HepG2 (cell line): Measurements from ENCODE around the gene ELOVL6. TPM values are rescaled to one million over a fixed set of nuclear protein-coding genes. Genes with fewer than 3 reads are reported as not detected.

Experiments used
- ATAC-seq: fragments of 200-7000 bp; cut with Tn5 transposase; 3 replicates; pipeline ENCODE4 v1.9.1; 2020; ENCODE audit warnings: mild to moderate bottlenecking, moderate library complexity
- BruUV-seq: library from RNA; stranded (reverse); fragments of 400-500 nt; replicated peaks from 2 replicates; lab custom pipeline; 2021; lab: Mats Ljungman, UMichigan
- CTCF ChIA-PET: fragments of 300-600 bp; formaldehyde crosslinking; extraction: SDS; loops from one replicate; lab custom pipeline; 2021; ENCODE audit warnings: low total read pairs, inconsistent platforms, low intra/inter-chr PET ratio; lab: Yijun Ruan, JAX
- POLR2A ChIA-PET: fragments of 350-600 bp; sonication (Branson Sonifier 250); formaldehyde crosslinking; loops from one replicate; lab custom pipeline; 2020; ENCODE audit warnings: antibody characterized with exemption, inconsistent platforms; lab: Yijun Ruan, JAX
- DNase-seq: peaks from one replicate; pipeline ENCODE4 v3.0.0-alpha.2; 2015; ENCODE audit warnings: low spot score
- FAIRE-seq: peaks from 3 replicates; lab custom pipeline; 2011; peaks lifted over from hg19 to GRCh38; lab: Jason Lieb, UNC
- H2AFZ ChIP-seq: one replicate; pipeline ENCODE4 v1.6.1; 2011; ENCODE audit warnings: low read length, inconsistent platforms
- H3K27ac ChIP-seq: fragments of 300-600 bp; 3 replicates; pipeline ENCODE4 v1.8.0; 2011; ENCODE audit warnings: mixed run types, mild to moderate bottlenecking, mixed read lengths, low read length, inconsistent platforms; ENCODE audit not compliant: insufficient read depth; ENCODE audit errors: extremely low read length
- H3K27me3 ChIP-seq, 2 experiments: fragments of 200-600 bp in 1 of 2; 2 replicates in 1 of 2; 3 replicates in 1 of 2; pipeline versions ENCODE4 v1.6.0 to v1.8.0; 2011; ENCODE audit warnings: low read length in 2 of 2, mild to moderate bottlenecking in 2 of 2, moderate library complexity in 2 of 2, inconsistent platforms in 1 of 2; ENCODE audit not compliant: insufficient read depth in 2 of 2, control insufficient read depth in 1 of 2
- H3K36me3 ChIP-seq, 2 experiments: fragments of 200-600 bp in 1 of 2; replicated peaks in 1 of 2; 2 replicates in 1 of 2; 3 replicates in 1 of 2; pipeline versions ENCODE4 v1.5.1 to v1.8.0; 2011; ENCODE audit warnings: low read length in 2 of 2, inconsistent platforms in 1 of 2; ENCODE audit not compliant: insufficient read depth in 2 of 2, control insufficient read depth in 1 of 2
- H3K4me1 ChIP-seq: 2 replicates; pipeline ENCODE4 v1.5.1; 2012; ENCODE audit warnings: low read length, inconsistent platforms; ENCODE audit not compliant: insufficient read depth
- H3K4me2 ChIP-seq: 2 replicates; pipeline ENCODE4 v1.6.0; 2011; ENCODE audit warnings: low read depth, low read length, inconsistent platforms
- H3K4me3 ChIP-seq, 3 experiments: fragments of 200-600 bp in 1 of 3; sonication (generic), shearing (Covaris generic) in 1 of 3; replicated peaks in 1 of 3; 2 replicates each; pipeline ENCODE4 v1.5.1; 2011 to 2016; ENCODE audit warnings: low read length in 3 of 3, inconsistent platforms in 2 of 3, low read depth in 2 of 3, mild to moderate bottlenecking in 2 of 3, control low read depth in 1 of 3, mixed read lengths in 1 of 3; ENCODE audit not compliant: insufficient read depth in 1 of 3
- H3K79me2 ChIP-seq: one replicate; pipeline ENCODE4 v1.6.1; 2011; ENCODE audit warnings: low read length, inconsistent platforms; ENCODE audit not compliant: insufficient read depth
- H3K9ac ChIP-seq: 2 replicates; pipeline ENCODE4 v1.6.0; 2011; ENCODE audit warnings: mild to moderate bottlenecking, low read depth, low read length, inconsistent platforms; ENCODE audit not compliant: insufficient read depth
- H3K9me3 ChIP-seq: 2 replicates; pipeline ENCODE4 v1.5.1; 2012; ENCODE audit warnings: mild to moderate bottlenecking, low read length
- H4K20me1 ChIP-seq: 2 replicates; pipeline ENCODE4 v1.6.0; 2011; ENCODE audit warnings: inconsistent platforms, mild to moderate bottlenecking, low read length, moderate library complexity; ENCODE audit not compliant: insufficient read depth
- ATAD3A ChIP-seq: sonication (generic); formaldehyde crosslinking; IDR thresholded peaks from 2 replicates; pipeline ENCODE4 v1.4.0; 2020; ENCODE audit warnings: missing genetic modification reagents
- CREBL2 ChIP-seq: sonication (generic); formaldehyde crosslinking; IDR thresholded peaks from 2 replicates; pipeline ENCODE4 v1.8.1; 2023; ENCODE audit warnings: missing genetic modification reagents, mild to moderate bottlenecking, borderline replicate concordance
- DRAP1 ChIP-seq: IDR thresholded peaks from 2 replicates; pipeline ENCODE4 v1.6.1; 2016; ENCODE audit warnings: missing genetic modification reagents, missing compliant biosample characterization
- ESRRA ChIP-seq: sonication (generic); formaldehyde crosslinking; IDR thresholded peaks from 2 replicates; pipeline ENCODE4 v1.5.1; 2020; ENCODE audit warnings: mild to moderate bottlenecking, low read depth, missing genetic modification reagents
- GABPA ChIP-seq, 2 experiments: IDR thresholded peaks; 2 replicates each; pipeline ENCODE4 v1.6.1; 2011 to 2016; ENCODE audit warnings: low read depth in 2 of 2, low read length in 1 of 2, missing biosample characterization in 1 of 2, missing genetic modification characterization in 1 of 2
- GLI4 ChIP-seq: sonication (generic); formaldehyde crosslinking; IDR thresholded peaks from 2 replicates; pipeline ENCODE4 v1.5.1; 2020; ENCODE audit warnings: missing genetic modification reagents, mild to moderate bottlenecking, moderate library complexity, borderline replicate concordance
- IKZF5 ChIP-seq: IDR thresholded peaks from 2 replicates; pipeline ENCODE4 v1.6.1; 2018; ENCODE audit warnings: missing genetic modification reagents, mild to moderate bottlenecking, missing compliant biosample characterization
- NFKBIZ ChIP-seq: IDR thresholded peaks from 2 replicates; pipeline ENCODE4 v1.6.1; 2018; ENCODE audit warnings: missing genetic modification reagents, missing compliant biosample characterization
- SMAD3 ChIP-seq: sonication (generic); formaldehyde crosslinking; IDR thresholded peaks from 2 replicates; pipeline ENCODE4 v1.4.0; 2020; ENCODE audit warnings: missing genetic modification reagents
- SMYD3 ChIP-seq: sonication (generic); formaldehyde crosslinking; IDR thresholded peaks from 2 replicates; pipeline ENCODE4 v1.8.1; 2023; ENCODE audit warnings: mild to moderate bottlenecking, missing genetic modification reagents
- ZFP41 ChIP-seq: sonication (generic); formaldehyde crosslinking; IDR thresholded peaks from 2 replicates; pipeline ENCODE4 v1.4.0; 2020; ENCODE audit warnings: mild to moderate bottlenecking, missing genetic modification reagents, borderline replicate concordance
- ZFP91 ChIP-seq: sonication (generic); formaldehyde crosslinking; IDR thresholded peaks from 2 replicates; pipeline ENCODE4 v1.9.0; 2022; ENCODE audit warnings: missing genetic modification reagents, mild to moderate bottlenecking, borderline replicate concordance
- ZNF614 ChIP-seq: IDR thresholded peaks from 2 replicates; pipeline ENCODE4 v1.6.1; 2018; ENCODE audit warnings: missing biosample characterization, missing genetic modification reagents, inconsistent platforms, borderline replicate concordance
- ZNF761 ChIP-seq: sonication (generic); formaldehyde crosslinking; conservative IDR thresholded peaks from 2 replicates; pipeline ENCODE4 v1.4.0; 2020; ENCODE audit warnings: mild to moderate bottlenecking, missing genetic modification reagents
- ZUFSP ChIP-seq: sonication (generic); formaldehyde crosslinking; IDR thresholded peaks from 2 replicates; pipeline ENCODE4 v1.9.0; 2021; ENCODE audit warnings: missing genetic modification reagents, mild to moderate bottlenecking, borderline replicate concordance
- WGBS: methylation state at CpG from one replicate; pipeline ENCODE4 v1.1.6; 2017; ENCODE audit warnings: low lambda C conversion rate; 5-methylcytosine and 5-hydroxymethylcytosine counted together
- in situ Hi-C: cut with HindIII; loops from 2 replicates; pipeline ENCODE4 v1.10.0; 2017; ENCODE audit warnings: low pct_unique_long_range_greater_than_20kb; ENCODE audit not compliant: extremely low pct_ligation_motif_present
- intact Hi-C: fragments of 100-400 bp; cut with micrococcal nuclease; formaldehyde crosslinking; loops from one replicate; pipeline ENCODE4 v1.10.0; 2022; ENCODE audit not compliant: unreplicated experiment
- polyA plus RNA-seq, 8 experiments: library from polyadenylated mRNA; depleted of rRNA in 3 of 8; stranded (reverse) in 7 of 8; unstranded in 1 of 8; fragments of >200 nt; fragmentation: Illumina TruSeq in 4 of 8; extraction: Trizol in 4 of 8; gene quantifications; 2 replicates each; pipeline versions ENCODE4 v1.2.1 to v1.2.3, GENCODE V29; 2011 to 2016; ENCODE audit warnings: low read depth in 4 of 8, missing spikeins in 1 of 8, mixed read lengths in 1 of 8; ENCODE audit not compliant: insufficient read depth in 1 of 8
- total RNA-seq, 5 experiments: library from RNA; depleted of rRNA; stranded (reverse); fragments of >200 nt; fragmentation: Illumina TruSeq; extraction: Trizol; gene quantifications; 2 replicates each; pipeline ENCODE4 v1.2.3, GENCODE V29; 2016; ENCODE audit warnings: low read depth in 1 of 5

The ELOVL6 gene
- total and polyA plus RNA-seq, 2 of the 13 experiments (the other 11 are each of a cell fraction or from before 2014, with no cell fraction given), result 14.1 to 23.2 TPM

GRCh38 chr4:110004556-110004955 lies 193.9 kb downstream of the ELOVL6 start:
- no peak overlapping the region for H2AFZ ChIP-seq
- BruUV-seq, result no TSS peak
- no peaks in the 10 kb centered on the region for H4K20me1 ChIP-seq
- no peak overlapping the region for H3K27ac ChIP-seq
- no peaks in the 10 kb centered on the region for H3K9me3 ChIP-seq
- H3K4me3 ChIP-seq, result no peak overlapping the region
- H3K27me3 ChIP-seq, result no peaks in the 10 kb centered on the region
- no peak for DNase-seq
- CTCF ChIA-PET, result interaction anchor here (1.1 to 3.8 kb wide), 3 partner anchors 207 to 510 kb away, joined by 6 to 49 read pairs (median 30); no protein-coding TSS in a partner anchor
- no peak for FAIRE-seq
- ATAC-seq, result no peak
- 47% methylated on average over 1 of the region's 1 CpG for WGBS
- no peak overlapping the region for H3K4me2 ChIP-seq
- POLR2A ChIA-PET, result no interaction called here
- in situ Hi-C loops, result loop anchor here (10.0 to 25.0 kb wide), 2 partner anchors 310 to 1633 kb away; no protein-coding TSS in a partner anchor
- H3K79me2 ChIP-seq, result no peaks in the 10 kb centered on the region
- H3K9ac ChIP-seq, result no peak overlapping the region
- H3K4me1 ChIP-seq, result peaks cover 31% of the 10 kb centered on the region
- TF ChIP-seq ZUFSP (CRISPR knock-in tag), result no peak
- no peak for TF ChIP-seq ZNF614 (CRISPR knock-in tag)
- no peak for TF ChIP-seq ESRRA
- no peak for TF ChIP-seq ZFP91 (CRISPR knock-in tag)
- no peak for TF ChIP-seq CREBL2 (CRISPR knock-in tag)
- no peak for TF ChIP-seq GLI4 (CRISPR knock-in tag)
- no peak for TF ChIP-seq DRAP1
- no peak for TF ChIP-seq SMYD3
- no peak for TF ChIP-seq SMAD3 (CRISPR knock-in tag)
- no peak for TF ChIP-seq IKZF5 (CRISPR knock-in tag)
- TF ChIP-seq ATAD3A (CRISPR knock-in tag), result no peak
- TF ChIP-seq GABPA (IDR thresholded peaks at IDR 0.05; ENCODE audit: low read depth, low read length), result no peak
- no peak for TF ChIP-seq GABPA (CRISPR knock-in tag; IDR thresholded peaks at IDR 0.05; ENCODE audit: low read depth)
- no peak for TF ChIP-seq NFKBIZ (CRISPR knock-in tag)
- TF ChIP-seq ZFP41 (CRISPR knock-in tag), result no peak
- no peak for TF ChIP-seq ZNF761 (CRISPR knock-in tag)
- TF ChIP-seq, all 625 proteins: peak for 0
- H3K36me3 ChIP-seq, result no peaks in the 10 kb centered on the region
- intact Hi-C loops, result no loop called here
